Right lobe of liver (tissue), 4 donors: ENCODE results near the gene PDE6A.

Source experiments
- CTCF ChIP-seq, 4 donors: fragments of 200-600 bp in 3 of 4; fragments of 450-650 bp in 1 of 4; IDR thresholded peaks; one replicate each; pipeline versions ENCODE4 v1.5.1 to v1.8.0; 2016 to 2022; ENCODE audit warnings: antibody characterized with exemption in 4 of 4, mild to moderate bottlenecking in 2 of 4
- POLR2A ChIP-seq: fragments of 450-650 bp; IDR thresholded peaks from one replicate; pipeline ENCODE4 v1.6.1; 2017; ENCODE audit warnings: antibody characterized with exemption, mild to moderate bottlenecking
- donor health status: DM: no; HTN: no; CAD: no.
- donor health status: DM: no; HTN: no; CAD: no.
- donor health status: DM: no; HTN: yes; CAD: no.

GRCh38 chr5:149833116-149833827, 111.3 kb downstream of the PDE6A start:
- TF ChIP-seq CTCF (IDR thresholded peaks at IDR 0.05) (no peak), POLR2A (no peak)
